CD8-positive, alpha-beta memory T cell (primary cell): ENCODE measurements around the gene WFDC12. TPM values are rescaled to one million over a fixed set of nuclear protein-coding genes. Genes with fewer than 3 reads are reported as not detected.

ENCODE experiments used
- polyA plus RNA-seq: library from polyadenylated mRNA; unstranded; fragments of 300-500 nt; fragmentation: Illumina TruSeq; gene quantifications from one replicate; pipeline ENCODE4 v1.2.3, GENCODE V29; 2021
- total RNA-seq, 2 experiments: library from RNA; stranded (reverse); gene quantifications; one replicate each; pipeline ENCODE4 v1.2.3, GENCODE V29; 2021

WFDC12 gene
- total and polyA plus RNA-seq, 3 experiments from 2014 or later = not detected

Other genes starting within 250 kb of the WFDC12 start
- gene YWHAB, start 238.8 kb downstream of the WFDC12 start, total RNA-seq = 100 to 1,000 TPM; 275 to 276 TPM
- gene YWHAB, start 238.8 kb downstream of the WFDC12 start, polyA plus RNA-seq = 661 TPM
- 10 to 100 TPM; 61.1 to 61.4 TPM for gene PABPC1L, start 214.4 kb downstream of the WFDC12 start, total RNA-seq
- gene PABPC1L, start 214.4 kb downstream of the WFDC12 start, polyA plus RNA-seq = 1.3 TPM
- 10 to 100 TPM; 75.4 to 76.8 TPM for gene TOMM34, start 164.1 kb downstream of the WFDC12 start, total RNA-seq
- 21.0 TPM for gene TOMM34, start 164.1 kb downstream of the WFDC12 start, polyA plus RNA-seq
- 100 to 1,000 TPM; 200 to 210 TPM for gene STK4, start 158.0 kb downstream of the WFDC12 start, total RNA-seq
- 192 TPM for gene STK4, start 158.0 kb downstream of the WFDC12 start, polyA plus RNA-seq
- gene KCNS1, start 23.3 kb downstream of the WFDC12 start, total RNA-seq = under 1 TPM; 0.16 to 0.28 TPM
- gene KCNS1, start 23.3 kb downstream of the WFDC12 start, polyA plus RNA-seq = not detected
- gene WFDC5, start 9.3 kb downstream of the WFDC12 start, total RNA-seq = not detected
- gene WFDC5, start 9.3 kb downstream of the WFDC12 start, polyA plus RNA-seq = not detected
- gene PI3, start 50.4 kb upstream of the WFDC12 start, total RNA-seq = under 1 TPM in 1 of 2 experiments, not detected in 1; 0.42 TPM
- not detected for gene PI3, start 50.4 kb upstream of the WFDC12 start, polyA plus RNA-seq
- not detected for gene SEMG1, start 82.6 kb upstream of the WFDC12 start, total RNA-seq
- gene SEMG1, start 82.6 kb upstream of the WFDC12 start, polyA plus RNA-seq = not detected
- gene SEMG2, start 96.9 kb upstream of the WFDC12 start, total RNA-seq = not detected
- gene SEMG2, start 96.9 kb upstream of the WFDC12 start, polyA plus RNA-seq = not detected
- gene SLPI, start 130.1 kb upstream of the WFDC12 start, total RNA-seq = not detected
- not detected for gene SLPI, start 130.1 kb upstream of the WFDC12 start, polyA plus RNA-seq
- not detected for gene RBPJL, start 182.4 kb upstream of the WFDC12 start, total RNA-seq
- not detected for gene RBPJL, start 182.4 kb upstream of the WFDC12 start, polyA plus RNA-seq
- gene MATN4, start 183.8 kb upstream of the WFDC12 start, total RNA-seq = under 1 TPM in 1 of 2 experiments, not detected in 1; 0.22 TPM
- gene MATN4, start 183.8 kb upstream of the WFDC12 start, polyA plus RNA-seq = not detected
- gene SDC4, start 224.0 kb upstream of the WFDC12 start, total RNA-seq = 10 to 100 TPM; 91.3 to 98.1 TPM
- gene SDC4, start 224.0 kb upstream of the WFDC12 start, polyA plus RNA-seq = 1.5 TPM
- 10 to 100 TPM; 48.3 to 54.0 TPM for gene SYS1, start 238.7 kb upstream of the WFDC12 start, total RNA-seq
- gene SYS1, start 238.7 kb upstream of the WFDC12 start, polyA plus RNA-seq = 40.1 TPM